Measurements from ENCODE around the gene FCGR1A.
"Not testable (repeated sequence)": the region's sequence is repeated elsewhere in the genome, so short reads cannot be mapped to it uniquely, and the experiment has no call there.

Gene FCGR1A

DNA sequence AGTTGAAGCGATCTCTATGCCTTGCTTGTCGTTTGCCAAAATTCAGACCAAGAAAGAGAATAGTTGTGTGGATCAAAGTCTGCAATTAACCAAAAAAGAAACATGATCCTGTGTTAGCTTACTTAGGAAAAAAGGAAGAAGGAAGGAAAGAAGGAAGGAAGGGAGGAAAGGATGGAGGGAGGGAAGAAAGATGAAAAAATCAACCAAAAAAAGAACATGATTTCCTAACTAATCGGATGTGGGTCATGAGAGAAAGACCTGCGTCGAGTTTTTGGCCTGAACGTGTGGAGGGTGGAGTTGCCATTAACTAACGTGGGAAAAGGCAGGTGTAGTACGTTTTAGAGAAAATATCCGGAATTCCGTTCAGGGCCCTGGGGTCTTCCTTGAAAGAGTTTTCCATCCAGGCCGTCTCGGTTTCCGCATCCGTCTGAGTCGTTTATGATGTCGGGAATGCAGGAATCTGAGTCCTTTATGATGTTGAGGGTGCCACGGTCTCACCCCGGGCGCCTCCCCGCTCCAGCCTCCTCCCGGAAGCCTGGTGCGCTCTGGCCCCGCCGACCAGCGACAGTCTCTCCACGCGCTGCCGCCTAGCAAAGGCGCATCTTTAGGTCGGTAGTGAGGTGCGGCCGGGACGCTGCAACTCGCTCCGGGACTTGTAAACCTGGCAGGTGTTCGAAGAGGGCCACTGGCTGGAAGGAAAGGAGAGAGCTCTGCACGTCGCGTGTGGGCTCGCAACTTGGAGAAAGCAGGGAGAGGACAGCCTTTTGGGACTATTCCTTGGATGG, 34.9 kb upstream of the FCGR1A start:
- H3K9ac ChIP-seq (ENCODE audit: low read length); H3K27me3 ChIP-seq (ENCODE audit: insufficient read depth, low read length); H3K9me3 ChIP-seq (ENCODE audit: low read length); H3K36me3 ChIP-seq (ENCODE audit: insufficient read depth, low read length); H2AFZ ChIP-seq (ENCODE audit: low read length); H3K4me2 ChIP-seq (ENCODE audit: low read length); H3K79me2 ChIP-seq (ENCODE audit: insufficient read depth, low read length); H3K4me3 ChIP-seq (ENCODE audit: low read depth, low read length, poor library complexity, severe bottlenecking); H4K20me1 ChIP-seq (ENCODE audit: insufficient read depth, low read length); H3K4me1 ChIP-seq (ENCODE audit: insufficient read depth, low read length, severe bottlenecking); H3K27ac ChIP-seq (ENCODE audit: low read depth, low read length, poor library complexity, severe bottlenecking); H3K9me2 ChIP-seq (ENCODE audit: low read depth, low read length); H3F3A ChIP-seq (ENCODE audit: insufficient read depth, low read length): not testable (repeated sequence)

DNA sequence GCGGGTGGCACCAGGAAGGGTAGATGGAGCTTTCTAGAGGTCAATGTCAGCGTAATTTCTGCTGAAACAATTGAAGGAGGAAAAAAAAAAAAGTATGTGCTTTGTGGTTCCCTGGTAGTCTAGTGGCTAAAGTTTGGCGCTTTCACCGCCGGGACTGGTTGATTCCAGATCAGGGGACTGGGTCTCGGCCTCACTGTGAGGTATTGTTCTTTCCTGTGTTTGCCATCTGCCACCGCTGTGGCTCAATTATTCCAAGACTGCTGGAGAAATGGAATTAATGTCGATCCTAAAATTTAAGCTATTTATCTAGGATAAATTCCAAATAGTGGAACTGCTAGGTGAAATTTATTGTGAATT, 34.4 kb upstream of the FCGR1A start:
- not testable (repeated sequence) for H2AFZ ChIP-seq (ENCODE audit: low read length); H3K4me3 ChIP-seq (ENCODE audit: low read depth, low read length, poor library complexity, severe bottlenecking); H3F3A ChIP-seq (ENCODE audit: insufficient read depth, low read length); H4K20me1 ChIP-seq (ENCODE audit: insufficient read depth, low read length); H3K36me3 ChIP-seq (ENCODE audit: insufficient read depth, low read length); H3K4me2 ChIP-seq (ENCODE audit: low read length); H3K9ac ChIP-seq (ENCODE audit: low read length); H3K27ac ChIP-seq (ENCODE audit: low read depth, low read length, poor library complexity, severe bottlenecking); H3K9me2 ChIP-seq (ENCODE audit: low read depth, low read length); H3K27me3 ChIP-seq (ENCODE audit: insufficient read depth, low read length); H3K9me3 ChIP-seq (ENCODE audit: low read length); H3K79me2 ChIP-seq (ENCODE audit: insufficient read depth, low read length); H3K4me1 ChIP-seq (ENCODE audit: insufficient read depth, low read length, severe bottlenecking)

DNA sequence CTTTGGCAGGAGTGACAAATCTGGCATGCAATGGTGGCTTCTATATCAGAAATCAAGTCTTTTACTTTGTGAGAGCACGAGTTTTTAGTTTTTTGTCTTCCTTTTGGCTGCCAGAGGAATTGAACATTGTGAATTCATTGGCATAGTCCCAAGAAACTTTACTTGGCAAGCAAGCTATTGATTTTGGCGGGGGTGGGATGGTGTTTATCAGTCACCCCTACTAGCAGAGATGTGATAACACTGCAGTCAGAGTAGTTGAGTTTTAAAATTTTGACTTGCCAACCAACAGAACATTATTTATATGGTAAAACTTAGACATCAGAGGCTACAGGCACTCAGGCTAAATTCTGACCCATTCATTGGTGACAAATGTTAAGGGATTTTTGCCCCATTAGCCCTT, 31.9 kb upstream of the FCGR1A start:
- not testable (repeated sequence) for H3K4me3 ChIP-seq (ENCODE audit: low read depth, low read length, poor library complexity, severe bottlenecking); H3F3A ChIP-seq (ENCODE audit: insufficient read depth, low read length); H2AFZ ChIP-seq (ENCODE audit: low read length); H3K27me3 ChIP-seq (ENCODE audit: insufficient read depth, low read length); H3K36me3 ChIP-seq (ENCODE audit: insufficient read depth, low read length); H4K20me1 ChIP-seq (ENCODE audit: insufficient read depth, low read length); H3K9ac ChIP-seq (ENCODE audit: low read length); H3K27ac ChIP-seq (ENCODE audit: low read depth, low read length, poor library complexity, severe bottlenecking); H3K9me2 ChIP-seq (ENCODE audit: low read depth, low read length); H3K4me1 ChIP-seq (ENCODE audit: insufficient read depth, low read length, severe bottlenecking); H3K79me2 ChIP-seq (ENCODE audit: insufficient read depth, low read length); H3K9me3 ChIP-seq (ENCODE audit: low read length); H3K4me2 ChIP-seq (ENCODE audit: low read length)

DNA sequence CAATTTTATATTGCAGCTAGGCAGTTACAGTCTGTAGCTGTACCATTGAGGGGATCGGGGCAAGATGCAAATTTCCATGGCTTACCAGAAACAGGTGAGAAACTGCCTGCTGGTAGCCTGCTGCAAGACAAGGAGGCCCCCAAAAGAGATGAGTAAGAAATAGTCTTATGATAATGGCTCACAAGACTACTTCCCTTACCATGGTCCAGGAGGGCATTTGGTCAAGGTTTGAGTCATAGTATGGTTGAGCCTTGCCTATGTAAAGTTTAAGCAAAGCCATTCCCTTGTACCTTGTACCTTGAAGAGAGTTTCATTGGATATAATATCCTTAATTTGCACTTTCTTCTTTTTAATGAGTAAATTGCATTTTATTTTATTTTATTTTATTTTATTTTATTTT, 30.3 kb upstream of the FCGR1A start:
- H3K4me3 ChIP-seq (ENCODE audit: low read depth, low read length, poor library complexity, severe bottlenecking); H3K4me2 ChIP-seq (ENCODE audit: low read length); H3K79me2 ChIP-seq (ENCODE audit: insufficient read depth, low read length); H4K20me1 ChIP-seq (ENCODE audit: insufficient read depth, low read length); H3K9me3 ChIP-seq (ENCODE audit: low read length); H3K9me2 ChIP-seq (ENCODE audit: low read depth, low read length); H3F3A ChIP-seq (ENCODE audit: insufficient read depth, low read length); H3K9ac ChIP-seq (ENCODE audit: low read length); H3K27ac ChIP-seq (ENCODE audit: low read depth, low read length, poor library complexity, severe bottlenecking); H2AFZ ChIP-seq (ENCODE audit: low read length); H3K27me3 ChIP-seq (ENCODE audit: insufficient read depth, low read length); H3K4me1 ChIP-seq (ENCODE audit: insufficient read depth, low read length, severe bottlenecking); H3K36me3 ChIP-seq (ENCODE audit: insufficient read depth, low read length): not testable (repeated sequence)

DNA sequence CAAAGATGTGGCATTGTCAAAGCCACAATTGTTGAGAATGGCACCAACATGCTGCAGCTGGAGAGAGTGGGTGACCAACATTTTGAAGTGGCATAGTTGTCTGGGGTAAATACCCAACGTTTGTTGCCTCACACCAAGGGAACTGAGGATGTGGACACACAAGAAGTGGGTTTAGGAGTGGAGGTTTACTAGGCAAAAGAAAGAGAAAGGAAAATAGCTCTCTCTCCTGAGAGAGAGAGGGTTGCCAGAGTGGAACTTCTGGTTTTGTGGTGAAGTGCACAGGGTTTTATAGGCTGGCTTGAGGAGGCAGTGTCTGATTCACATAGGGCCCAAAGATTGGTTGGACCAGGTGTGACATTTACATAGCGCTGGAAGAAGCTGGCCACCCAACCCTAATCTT, 29.0 kb upstream of the FCGR1A start:
- not testable (repeated sequence) for H3K27me3 ChIP-seq (ENCODE audit: insufficient read depth, low read length); H3K9ac ChIP-seq (ENCODE audit: low read length); H3K4me2 ChIP-seq (ENCODE audit: low read length); H3K27ac ChIP-seq (ENCODE audit: low read depth, low read length, poor library complexity, severe bottlenecking); H3K4me1 ChIP-seq (ENCODE audit: insufficient read depth, low read length, severe bottlenecking); H2AFZ ChIP-seq (ENCODE audit: low read length); H3K79me2 ChIP-seq (ENCODE audit: insufficient read depth, low read length); H3F3A ChIP-seq (ENCODE audit: insufficient read depth, low read length); H3K9me3 ChIP-seq (ENCODE audit: low read length); H3K4me3 ChIP-seq (ENCODE audit: low read depth, low read length, poor library complexity, severe bottlenecking); H3K36me3 ChIP-seq (ENCODE audit: insufficient read depth, low read length); H3K9me2 ChIP-seq (ENCODE audit: low read depth, low read length); H4K20me1 ChIP-seq (ENCODE audit: insufficient read depth, low read length)

DNA sequence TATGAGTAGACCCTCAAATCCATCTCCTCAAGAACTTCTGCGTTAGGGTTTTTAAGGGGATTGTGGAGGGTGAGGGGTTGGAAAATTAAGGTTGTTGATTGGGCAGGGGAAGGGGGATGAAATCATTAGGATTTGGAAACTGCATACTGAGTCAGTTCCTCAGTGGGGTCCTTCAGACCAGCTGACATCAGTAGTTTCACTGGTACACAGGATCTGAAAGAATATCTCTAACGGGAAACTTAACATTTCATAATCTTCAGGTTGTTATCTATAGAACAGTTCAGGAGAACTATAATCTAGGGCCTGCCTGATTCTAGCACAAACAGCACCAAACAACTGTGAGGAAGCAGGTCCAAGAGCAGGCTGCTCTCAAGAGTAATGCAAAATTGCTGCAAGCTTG, 27.2 kb upstream of the FCGR1A start:
- not testable (repeated sequence) for H3K9me3 ChIP-seq (ENCODE audit: low read length); H4K20me1 ChIP-seq (ENCODE audit: insufficient read depth, low read length); H3K27me3 ChIP-seq (ENCODE audit: insufficient read depth, low read length); H3K9me2 ChIP-seq (ENCODE audit: low read depth, low read length); H3K4me1 ChIP-seq (ENCODE audit: insufficient read depth, low read length, severe bottlenecking); H3K27ac ChIP-seq (ENCODE audit: low read depth, low read length, poor library complexity, severe bottlenecking); H3K4me2 ChIP-seq (ENCODE audit: low read length); H3F3A ChIP-seq (ENCODE audit: insufficient read depth, low read length); H3K79me2 ChIP-seq (ENCODE audit: insufficient read depth, low read length); H2AFZ ChIP-seq (ENCODE audit: low read length); H3K36me3 ChIP-seq (ENCODE audit: insufficient read depth, low read length); H3K4me3 ChIP-seq (ENCODE audit: low read depth, low read length, poor library complexity, severe bottlenecking); H3K9ac ChIP-seq (ENCODE audit: low read length)

DNA sequence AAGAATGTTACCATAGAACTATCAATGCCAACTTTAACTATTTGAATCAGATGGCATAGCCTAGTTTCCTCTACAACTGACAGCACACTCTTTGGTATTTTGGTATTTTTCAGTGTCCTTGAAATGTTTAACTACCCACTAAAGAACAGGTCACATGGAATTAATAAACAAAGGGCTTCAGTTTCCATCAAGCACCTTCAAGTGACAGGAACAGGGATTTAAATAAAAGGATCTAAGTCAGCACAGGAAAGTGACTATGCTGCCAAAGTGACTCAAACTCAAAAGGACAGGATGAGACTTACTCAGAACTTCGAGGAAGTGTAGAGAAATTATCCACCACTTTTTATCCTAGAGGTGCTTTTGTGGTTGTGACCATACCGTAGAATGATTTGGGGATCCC, 20.2 kb upstream of the FCGR1A start:
- not testable (repeated sequence) for H2AFZ ChIP-seq (ENCODE audit: low read length); H3K4me2 ChIP-seq (ENCODE audit: low read length); H3K4me1 ChIP-seq (ENCODE audit: insufficient read depth, low read length, severe bottlenecking); H3K27me3 ChIP-seq (ENCODE audit: insufficient read depth, low read length); H3K36me3 ChIP-seq (ENCODE audit: insufficient read depth, low read length); H3K79me2 ChIP-seq (ENCODE audit: insufficient read depth, low read length); H3F3A ChIP-seq (ENCODE audit: insufficient read depth, low read length); H3K9me2 ChIP-seq (ENCODE audit: low read depth, low read length); H3K27ac ChIP-seq (ENCODE audit: low read depth, low read length, poor library complexity, severe bottlenecking); H3K9me3 ChIP-seq (ENCODE audit: low read length); H3K4me3 ChIP-seq (ENCODE audit: low read depth, low read length, poor library complexity, severe bottlenecking); H3K9ac ChIP-seq (ENCODE audit: low read length); H4K20me1 ChIP-seq (ENCODE audit: insufficient read depth, low read length)
